ENCODE results near the gene SCAF8.

DNA sequence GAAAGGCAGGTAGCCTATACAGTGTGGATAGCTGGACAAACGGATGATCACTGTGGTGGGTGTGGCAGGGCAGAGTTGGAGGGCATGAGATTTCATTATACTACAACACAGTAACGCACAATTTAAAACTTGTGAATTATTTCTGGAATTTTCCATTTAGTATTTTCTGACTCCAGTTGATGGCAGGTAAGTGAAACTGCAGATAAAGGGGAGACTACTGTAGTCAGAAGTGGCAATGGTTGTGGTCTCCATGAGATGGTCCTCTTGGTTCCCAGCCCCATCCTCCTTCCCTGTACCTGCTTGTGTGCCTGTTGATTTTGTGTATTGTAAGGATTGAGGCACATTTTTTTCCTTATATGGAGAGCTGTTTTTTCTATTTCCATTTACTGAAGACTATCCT lies 22.5 kb upstream of the SCAF8 start:
- TF ChIP-seq RXRA (IDR thresholded peaks at IDR 0.05; ENCODE audit: insufficient read depth, low read depth, low read length): no peak
- TF ChIP-seq, protein P1, sequence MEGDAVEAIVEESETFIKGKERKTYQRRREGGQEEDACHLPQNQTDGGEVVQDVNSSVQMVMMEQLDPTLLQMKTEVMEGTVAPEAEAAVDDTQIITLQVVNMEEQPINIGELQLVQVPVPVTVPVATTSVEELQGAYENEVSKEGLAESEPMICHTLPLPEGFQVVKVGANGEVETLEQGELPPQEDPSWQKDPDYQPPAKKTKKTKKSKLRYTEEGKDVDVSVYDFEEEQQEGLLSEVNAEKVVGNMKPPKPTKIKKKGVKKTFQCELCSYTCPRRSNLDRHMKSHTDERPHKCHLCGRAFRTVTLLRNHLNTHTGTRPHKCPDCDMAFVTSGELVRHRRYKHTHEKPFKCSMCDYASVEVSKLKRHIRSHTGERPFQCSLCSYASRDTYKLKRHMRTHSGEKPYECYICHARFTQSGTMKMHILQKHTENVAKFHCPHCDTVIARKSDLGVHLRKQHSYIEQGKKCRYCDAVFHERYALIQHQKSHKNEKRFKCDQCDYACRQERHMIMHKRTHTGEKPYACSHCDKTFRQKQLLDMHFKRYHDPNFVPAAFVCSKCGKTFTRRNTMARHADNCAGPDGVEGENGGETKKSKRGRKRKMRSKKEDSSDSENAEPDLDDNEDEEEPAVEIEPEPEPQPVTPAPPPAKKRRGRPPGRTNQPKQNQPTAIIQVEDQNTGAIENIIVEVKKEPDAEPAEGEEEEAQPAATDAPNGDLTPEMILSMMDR (IDR thresholded peaks at IDR 0.05; ENCODE audit: control extremely low read depth in 1 of 3, insufficient read depth in 1 of 3, low read depth in 1 of 3, low read length in 3 of 3): no peak
